GM12865 (cell line): ENCODE results near the gene EVI5L.

Experiments used
- DNase-seq: peaks from one replicate; pipeline ENCODE4 v3.0.0; 2010; ENCODE audit warnings: low read depth
- H3K4me3 ChIP-seq: 2 replicates; pipeline ENCODE4 v1.5.1; 2011; ENCODE audit warnings: mild to moderate bottlenecking, low read depth, low read length, control low read depth
- TF ChIP-seq, protein P1 (sequence below): IDR thresholded peaks from 2 replicates; pipeline ENCODE4 v1.5.1; 2011; ENCODE audit warnings: low read length, control low read depth, low read depth, inconsistent platforms; ENCODE audit not compliant: insufficient read depth; ENCODE audit errors: missing control alignments

The EVI5L gene

DNA sequence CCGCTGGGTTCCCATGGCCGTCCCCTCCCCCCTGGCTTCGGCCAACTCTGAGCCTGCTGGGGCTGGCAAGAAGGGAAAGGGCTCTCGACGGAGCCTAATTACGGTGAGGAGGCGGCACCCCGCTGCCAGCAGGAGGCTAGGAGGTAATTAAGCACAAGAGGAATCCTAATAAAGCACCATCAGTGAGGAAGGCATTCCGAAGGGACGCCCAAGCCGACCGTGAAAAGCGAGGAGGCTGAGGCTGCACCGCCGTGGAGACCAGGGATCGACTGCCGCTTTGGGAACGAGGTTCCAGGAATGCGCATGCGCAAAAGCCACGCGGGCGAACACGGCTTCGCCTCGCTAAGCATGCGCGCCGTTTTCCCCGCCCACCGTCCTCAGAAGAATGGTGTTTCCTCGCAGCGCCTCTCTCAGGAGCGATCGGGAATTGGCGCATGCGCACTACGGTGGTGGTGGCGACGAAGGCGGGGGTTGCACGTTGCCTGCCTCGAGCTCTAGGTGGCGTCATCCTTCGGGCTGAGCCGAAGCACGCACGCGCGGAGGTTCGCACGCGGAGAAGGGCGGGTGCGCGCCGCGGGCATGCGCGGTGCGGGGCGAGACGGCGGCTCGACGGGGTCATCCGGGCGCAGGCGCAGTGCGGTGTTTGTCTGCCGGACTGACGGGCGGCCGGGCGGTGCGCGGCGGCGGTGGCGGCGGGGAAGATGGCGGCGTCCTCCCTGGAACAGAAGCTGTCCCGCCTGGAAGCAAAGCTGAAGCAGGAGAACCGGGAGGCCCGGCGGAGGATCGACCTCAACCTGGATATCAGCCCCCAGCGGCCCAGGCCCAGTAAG is 73.4 kb downstream of the EVI5L start, which contains the start of gene MAP2K7:
Gene MAP2K7 (plus strand): TSS at position 634 of the 830 bp plus-strand sequence. CDS start 68 bp downstream, at position 702.
- TF ChIP-seq, protein P1, sequence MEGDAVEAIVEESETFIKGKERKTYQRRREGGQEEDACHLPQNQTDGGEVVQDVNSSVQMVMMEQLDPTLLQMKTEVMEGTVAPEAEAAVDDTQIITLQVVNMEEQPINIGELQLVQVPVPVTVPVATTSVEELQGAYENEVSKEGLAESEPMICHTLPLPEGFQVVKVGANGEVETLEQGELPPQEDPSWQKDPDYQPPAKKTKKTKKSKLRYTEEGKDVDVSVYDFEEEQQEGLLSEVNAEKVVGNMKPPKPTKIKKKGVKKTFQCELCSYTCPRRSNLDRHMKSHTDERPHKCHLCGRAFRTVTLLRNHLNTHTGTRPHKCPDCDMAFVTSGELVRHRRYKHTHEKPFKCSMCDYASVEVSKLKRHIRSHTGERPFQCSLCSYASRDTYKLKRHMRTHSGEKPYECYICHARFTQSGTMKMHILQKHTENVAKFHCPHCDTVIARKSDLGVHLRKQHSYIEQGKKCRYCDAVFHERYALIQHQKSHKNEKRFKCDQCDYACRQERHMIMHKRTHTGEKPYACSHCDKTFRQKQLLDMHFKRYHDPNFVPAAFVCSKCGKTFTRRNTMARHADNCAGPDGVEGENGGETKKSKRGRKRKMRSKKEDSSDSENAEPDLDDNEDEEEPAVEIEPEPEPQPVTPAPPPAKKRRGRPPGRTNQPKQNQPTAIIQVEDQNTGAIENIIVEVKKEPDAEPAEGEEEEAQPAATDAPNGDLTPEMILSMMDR, result peak; percentile 59
- peak; percentile 100 for DNase-seq
- peak within 1 kb of the TSS; percentile 76 for H3K4me3 ChIP-seq

DNA sequence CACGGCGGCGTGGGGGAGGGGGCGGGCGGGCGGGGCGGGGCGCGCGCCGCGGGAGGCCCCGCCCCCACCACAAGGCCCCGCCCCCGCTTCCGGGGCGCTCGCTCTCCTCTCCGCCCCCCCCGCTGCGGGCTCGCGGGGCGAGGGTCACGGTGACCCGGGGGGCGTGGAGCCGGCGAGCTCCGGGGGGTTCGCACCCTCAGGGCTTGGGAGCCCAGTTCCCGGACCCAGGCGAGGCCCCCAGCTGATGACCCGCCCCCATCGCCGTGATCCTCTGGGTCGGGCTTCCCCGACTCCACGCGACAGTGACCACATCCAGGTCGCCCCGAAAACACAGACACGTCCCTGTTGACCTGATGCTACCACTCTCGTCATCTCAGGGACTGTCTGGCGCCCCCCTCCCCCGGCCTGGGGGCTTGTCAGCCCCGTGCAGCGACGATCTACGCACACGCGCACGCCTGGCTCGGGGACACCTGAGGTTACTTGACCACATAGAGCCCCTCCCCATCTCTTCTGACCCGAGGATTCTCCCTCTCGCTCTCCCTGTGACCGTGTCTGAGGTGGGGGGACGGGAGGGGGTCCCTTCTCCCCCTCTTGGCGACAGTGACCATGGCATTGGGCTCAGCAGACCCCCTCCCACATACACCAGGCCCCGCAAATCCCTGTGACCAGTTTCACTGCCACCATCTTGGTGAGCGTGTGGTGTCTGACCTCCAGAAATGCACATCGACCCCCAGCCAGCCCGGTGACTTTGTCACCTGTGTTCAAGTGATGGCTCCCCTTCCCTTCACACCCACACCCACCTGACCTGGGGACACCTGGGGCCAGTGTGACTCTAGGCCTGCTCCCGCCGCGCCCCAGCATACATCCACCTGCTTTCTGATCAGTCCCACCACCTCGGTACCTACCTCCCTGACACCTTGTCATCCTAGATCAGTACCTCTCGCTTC is 74.3 kb downstream of the EVI5L start:
- H3K4me3 ChIP-seq, result peak overlapping the region; percentile 76
- TF ChIP-seq, protein P1, result no peak
- peak; percentile 71 for DNase-seq

DNA sequence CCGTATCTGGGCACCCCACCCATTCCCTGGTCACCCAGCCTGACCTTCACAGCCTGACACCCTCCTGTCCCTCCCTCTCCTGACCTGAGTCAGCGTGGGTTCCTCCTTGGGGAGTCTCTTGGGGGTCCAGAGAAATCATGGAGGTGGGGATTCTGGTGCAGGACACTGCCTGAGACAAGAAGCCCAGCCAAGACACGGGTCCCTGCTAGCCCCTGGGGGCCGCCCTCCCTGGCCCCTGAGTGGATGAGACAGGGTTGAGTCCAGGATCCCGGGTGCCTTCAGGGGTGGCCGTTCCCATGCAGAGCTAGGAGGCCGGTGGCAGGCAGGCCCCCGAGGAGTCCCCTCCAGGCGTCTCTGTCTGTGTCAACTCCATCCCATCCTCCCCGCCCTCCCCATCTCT is 75.2 kb downstream of the EVI5L start:
- no peak overlapping the region for H3K4me3 ChIP-seq
- TF ChIP-seq, protein P1, result no peak
- DNase-seq, result peak; percentile 7

DNA sequence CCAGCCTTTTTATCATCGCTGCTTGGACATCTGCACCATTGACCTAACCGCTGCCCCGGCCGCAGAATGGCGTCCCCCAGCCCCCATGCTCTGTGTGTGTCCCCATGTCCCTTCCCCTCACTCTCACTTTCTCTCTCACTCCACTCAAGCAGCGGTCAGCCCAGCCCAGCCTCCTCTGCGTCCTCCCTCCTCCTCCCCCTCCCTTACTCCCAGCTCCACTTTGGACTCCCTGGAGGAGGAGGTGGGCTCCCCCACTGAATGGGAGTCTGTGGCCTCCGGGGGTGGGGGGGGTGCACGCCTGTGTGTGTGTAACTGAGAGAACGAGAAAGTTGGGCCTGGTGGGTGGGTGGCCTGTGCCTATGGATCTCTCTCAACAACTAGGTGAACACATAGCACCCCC is 75.8 kb downstream of the EVI5L start:
- H3K4me3 ChIP-seq, result no peak overlapping the region
- DNase-seq, result peak; percentile 1

DNA sequence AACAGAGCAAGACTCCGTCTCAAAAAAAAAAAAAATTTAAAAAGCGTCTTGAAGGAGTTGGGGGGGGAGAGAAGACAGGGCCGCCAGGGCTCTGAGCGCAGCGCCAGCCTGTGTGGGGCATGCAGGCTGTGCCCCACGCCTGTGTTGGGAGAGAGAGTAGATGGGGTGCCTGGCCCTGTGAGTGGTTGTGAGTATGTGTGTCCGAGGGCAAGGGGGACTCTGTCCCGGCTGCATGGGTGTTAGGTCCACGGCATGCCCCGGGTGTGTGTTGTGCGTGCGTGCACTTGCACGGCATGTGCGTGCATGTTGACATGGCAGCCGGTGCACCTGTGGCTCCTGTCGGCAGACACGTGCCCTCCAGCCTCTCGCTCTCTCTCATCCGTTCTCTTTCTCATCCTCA is 77.1 kb downstream of the EVI5L start:
- TF ChIP-seq, protein P1, result no peak
- H3K4me3 ChIP-seq, result no peak overlapping the region
- DNase-seq, result peak; percentile 4

More for the DNA sequence above, 75.8 kb downstream of the EVI5L start:
- TF ChIP-seq, protein P1, result no peak

DNA sequence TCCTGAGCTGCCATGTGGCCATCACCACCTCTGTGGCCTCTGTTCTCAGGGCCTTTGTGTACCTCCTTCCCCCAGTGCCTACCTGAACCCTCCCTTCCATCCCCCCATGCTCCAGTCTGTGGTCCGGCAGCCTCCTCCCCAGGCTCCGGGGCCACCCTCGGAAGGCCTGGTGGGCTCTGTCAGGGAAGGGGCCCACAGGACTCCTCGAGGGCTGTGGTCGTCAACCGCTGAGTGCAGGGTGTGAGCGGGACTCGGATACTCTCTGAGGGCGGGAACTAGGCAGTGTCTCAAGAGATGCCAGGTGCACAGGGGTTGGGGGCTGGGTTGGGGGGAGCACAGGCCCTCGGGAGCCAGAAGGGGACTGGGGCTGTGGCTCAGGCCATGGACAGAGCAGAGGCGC is 77.5 kb downstream of the EVI5L start:
- peak; percentile 4 for DNase-seq
- TF ChIP-seq, protein P1, result no peak
- no peak overlapping the region for H3K4me3 ChIP-seq
